Mesodermal cell (in vitro differentiated cells): ENCODE results near the gene CCDC38.

Experiments
- H3K27ac ChIP-seq: 2 replicates; pipeline ENCODE4 v1.7.0; 2013; ENCODE audit warnings: mild to moderate bottlenecking, low read depth, low read length, moderate library complexity; ENCODE audit not compliant: severe bottlenecking
- H3K36me3 ChIP-seq: 2 replicates; pipeline ENCODE4 v1.7.1; 2013; ENCODE audit warnings: mild to moderate bottlenecking, low read length, moderate library complexity; ENCODE audit not compliant: control insufficient read depth, insufficient read depth
- H3K4me1 ChIP-seq: one replicate; pipeline ENCODE4 v1.7.1; 2013; ENCODE audit warnings: mild to moderate bottlenecking, low read length; ENCODE audit not compliant: insufficient read depth, control insufficient read depth, poor library complexity, severe bottlenecking
- H3K4me3 ChIP-seq: 2 replicates; pipeline ENCODE4 v1.7.0; 2013; ENCODE audit warnings: low read length, control low read depth, mild to moderate bottlenecking; ENCODE audit not compliant: insufficient read depth, poor library complexity, severe bottlenecking; ENCODE audit errors: extremely low read depth
- H3K9me3 ChIP-seq: 2 replicates; pipeline ENCODE4 v1.7.1; 2013; ENCODE audit warnings: mild to moderate bottlenecking, low read length, moderate library complexity; ENCODE audit not compliant: control insufficient read depth
- WGBS, 2 experiments: methylation state at CpG; one replicate each; pipeline ENCODE4 v1.1.5; 2013; ENCODE audit warnings: missing lambda C conversion rate in 2 of 2; ENCODE audit not compliant: insufficient coverage in 2 of 2; 5-methylcytosine and 5-hydroxymethylcytosine counted together

The CCDC38 gene

GRCh38 chr12:95940514-95940913 is 1.9 kb downstream of the CCDC38 start:
- Histone ChIP-seq H3K27ac (no peak overlapping the region), H3K4me3 (no peak overlapping the region)
- 83 to 95% methylated on average over 2 of the region's 6 CpGs for WGBS, 2 experiments

GRCh38 chr12:95922231-95922630 is 20.2 kb downstream of the CCDC38 start:
- Histone ChIP-seq H3K4me1 (no peaks in the 10 kb centered on the region), H3K9me3 (no peaks in the 10 kb centered on the region), H3K36me3 (no peaks in the 10 kb centered on the region), H3K4me3 (no peak overlapping the region), H3K27ac (no peak overlapping the region)
- WGBS, 2 experiments, result 87% methylated on average over 1 of the region's 3 CpGs; no CpG with 5 or more reads in 1 of the 2 experiments

More at GRCh38 chr12:95940514-95940913, 1.9 kb downstream of the CCDC38 start:
- Histone ChIP-seq H3K36me3 (no peaks in the 10 kb centered on the region), H3K4me1 (peaks cover 5% of the 10 kb centered on the region), H3K9me3 (no peaks in the 10 kb centered on the region)

- Histone ChIP-seq H3K9me3 (no peaks in the 10 kb centered on the region), H3K36me3 (no peaks in the 10 kb centered on the region), H3K4me3 (no peak overlapping the region), H3K4me1 (no peaks in the 10 kb centered on the region), H3K27ac (no peak overlapping the region)
- WGBS, 2 experiments, result 87 to 91% methylated on average over 6 of the region's 6 CpGs
These were observed 23.3 kb downstream of the CCDC38 start for GRCh38 chr12:95919110-95919509.

- H3K27ac ChIP-seq, result no peak overlapping the region
- H3K4me3 ChIP-seq, result no peak overlapping the region
- no peaks in the 10 kb centered on the region for H3K9me3 ChIP-seq
- H3K4me1 ChIP-seq, result no peaks in the 10 kb centered on the region
- H3K36me3 ChIP-seq, result no peaks in the 10 kb centered on the region
- WGBS, 2 experiments, result 0% methylated on average over 1 to 3 of the region's 7 CpGs
These were observed 24.0 kb downstream of the CCDC38 start for GRCh38 chr12:95918194-95918993.

GRCh38 chr12:95909871-95910270 is 32.5 kb downstream of the CCDC38 start:
- H3K9me3 ChIP-seq, result peaks cover 7% of the 10 kb centered on the region
- H3K27ac ChIP-seq, result no peak overlapping the region
- WGBS, 2 experiments, result 92% methylated on average over 2 of the region's 3 CpGs; no CpG with 5 or more reads in 1 of the 2 experiments
- H3K4me1 ChIP-seq, result no peaks in the 10 kb centered on the region
- no peaks in the 10 kb centered on the region for H3K36me3 ChIP-seq
- no peak overlapping the region for H3K4me3 ChIP-seq

GRCh38 chr12:95908573-95908972 is 33.8 kb downstream of the CCDC38 start:
- no peaks in the 10 kb centered on the region for H3K36me3 ChIP-seq
- H3K4me3 ChIP-seq, result no peak overlapping the region
- H3K4me1 ChIP-seq, result no peaks in the 10 kb centered on the region
- H3K27ac ChIP-seq, result no peak overlapping the region
- peaks cover 7% of the 10 kb centered on the region for H3K9me3 ChIP-seq

- Histone ChIP-seq H3K36me3 (no peaks in the 10 kb centered on the region), H3K4me1 (no peaks in the 10 kb centered on the region)
- WGBS, 2 experiments, result no CpG with 5 or more reads among the region's 4 CpGs
These were observed 44.3 kb downstream of the CCDC38 start for GRCh38 chr12:95898081-95898480.

GRCh38 chr12:95896846-95897245 is 45.6 kb downstream of the CCDC38 start:
- Histone ChIP-seq H3K4me3 (no peak overlapping the region), H3K4me1 (no peaks in the 10 kb centered on the region), H3K27ac (no peak overlapping the region), H3K36me3 (no peaks in the 10 kb centered on the region), H3K9me3 (no peaks in the 10 kb centered on the region)
- 53% methylated on average over 2 of the region's 4 CpGs; no CpG with 5 or more reads in 1 of the 2 experiments for WGBS, 2 experiments

More at GRCh38 chr12:95898081-95898480, 44.3 kb downstream of the CCDC38 start:
- H3K4me3 ChIP-seq, result no peak overlapping the region
- no peak overlapping the region for H3K27ac ChIP-seq
- H3K9me3 ChIP-seq, result no peaks in the 10 kb centered on the region

GRCh38 chr12:95890958-95891357 is 51.5 kb downstream of the CCDC38 start:
- H3K36me3 ChIP-seq, result no peaks in the 10 kb centered on the region
- no peaks in the 10 kb centered on the region for H3K9me3 ChIP-seq
- WGBS, 2 experiments, result 100% methylated on average over 1 of the region's 3 CpGs; no CpG with 5 or more reads in 1 of the 2 experiments
- no peak overlapping the region for H3K4me3 ChIP-seq
- H3K4me1 ChIP-seq, result no peaks in the 10 kb centered on the region
- H3K27ac ChIP-seq, result no peak overlapping the region

GRCh38 chr12:95887311-95887710 is 55.1 kb downstream of the CCDC38 start:
- H3K27ac ChIP-seq, result no peak overlapping the region
- no peak overlapping the region for H3K4me3 ChIP-seq
- no peaks in the 10 kb centered on the region for H3K4me1 ChIP-seq
- 94 to 96% methylated on average over 4 to 5 of the region's 5 CpGs for WGBS, 2 experiments
- H3K9me3 ChIP-seq, result peaks cover 14% of the 10 kb centered on the region
- no peaks in the 10 kb centered on the region for H3K36me3 ChIP-seq

GRCh38 chr12:95884998-95885397 is 57.4 kb downstream of the CCDC38 start:
- Histone ChIP-seq H3K27ac (no peak overlapping the region), H3K36me3 (no peaks in the 10 kb centered on the region), H3K4me3 (no peak overlapping the region), H3K4me1 (no peaks in the 10 kb centered on the region), H3K9me3 (peaks cover 14% of the 10 kb centered on the region)
- 63 to 79% methylated on average over 2 to 3 of the region's 3 CpGs for WGBS, 2 experiments
